ENCODE results near the gene NRXN3. TPM values are rescaled to one million over a fixed set of nuclear protein-coding genes. Genes with fewer than 3 reads are reported as not detected.

NRXN3 gene
- total and polyA plus RNA-seq, 4 donors, result 21.9 to 73.4 (median 65.7) TPM

GRCh38 chr14:78164226-78164853 lies 5.8 kb upstream of the NRXN3 start:
- 6% methylated on average over 3 of the region's 8 CpGs for WGBS (ENCODE audit: insufficient coverage)
- Histone ChIP-seq H3K4me1 (ENCODE audit: control insufficient read depth, insufficient read depth, low read length) (no peaks in the 10 kb centered on the region), H3K9me3 (ENCODE audit: control insufficient read depth, insufficient read depth, low read length) (no peaks in the 10 kb centered on the region), H3K27ac (ENCODE audit: low read depth, low read length) (no peak overlapping the region), H3K27me3 (ENCODE audit: control insufficient read depth, insufficient read depth, low read length) (peaks cover 6% of the 10 kb centered on the region), H3K4me3 (ENCODE audit: low read depth, low read length) (no peak overlapping the region), H3K36me3 (ENCODE audit: control insufficient read depth, insufficient read depth, low read length) (no peaks in the 10 kb centered on the region)
- DNase-seq (ENCODE audit: low read depth in 4 of 6, low spot score in 6 of 6), result peak in 2 of 6 donors; percentile 36 to 57

- Histone ChIP-seq H3K36me3 (ENCODE audit: control insufficient read depth, insufficient read depth, low read length) (no peaks in the 10 kb centered on the region), H3K27me3 (ENCODE audit: control insufficient read depth, insufficient read depth, low read length) (no peaks in the 10 kb centered on the region), H3K27ac (ENCODE audit: low read depth, low read length) (no peak overlapping the region), H3K9me3 (ENCODE audit: control insufficient read depth, insufficient read depth, low read length) (no peaks in the 10 kb centered on the region), H3K4me1 (ENCODE audit: control insufficient read depth, insufficient read depth, low read length) (peaks cover 17% of the 10 kb centered on the region), H3K4me3 (ENCODE audit: low read depth, low read length) (peak overlapping the region; percentile 52)
- peak in 1 of 6 donors; percentile 53 for DNase-seq (ENCODE audit: low read depth in 4 of 6, low spot score in 6 of 6)
- 82% methylated on average over 4 of the region's 7 CpGs for WGBS (ENCODE audit: insufficient coverage)
Observed at GRCh38 chr14:78172428-78172827, 2.3 kb downstream of the NRXN3 start.

- Histone ChIP-seq H3K9me3 (ENCODE audit: control insufficient read depth, insufficient read depth, low read length) (no peaks in the 10 kb centered on the region), H3K27me3 (ENCODE audit: control insufficient read depth, insufficient read depth, low read length) (no peaks in the 10 kb centered on the region), H3K27ac (ENCODE audit: low read depth, low read length) (no peak overlapping the region), H3K36me3 (ENCODE audit: control insufficient read depth, insufficient read depth, low read length) (no peaks in the 10 kb centered on the region), H3K4me3 (ENCODE audit: low read depth, low read length) (peak overlapping the region; percentile 14), H3K4me1 (ENCODE audit: control insufficient read depth, insufficient read depth, low read length) (peaks cover 17% of the 10 kb centered on the region)
- WGBS (ENCODE audit: insufficient coverage), result 67% methylated on average over 8 of the region's 21 CpGs
- peak in 1 of 6 donors; percentile 87 for DNase-seq (ENCODE audit: low read depth in 4 of 6, low spot score in 6 of 6)
Observed at GRCh38 chr14:78173346-78174035, 3.3 kb downstream of the NRXN3 start.

DNA sequence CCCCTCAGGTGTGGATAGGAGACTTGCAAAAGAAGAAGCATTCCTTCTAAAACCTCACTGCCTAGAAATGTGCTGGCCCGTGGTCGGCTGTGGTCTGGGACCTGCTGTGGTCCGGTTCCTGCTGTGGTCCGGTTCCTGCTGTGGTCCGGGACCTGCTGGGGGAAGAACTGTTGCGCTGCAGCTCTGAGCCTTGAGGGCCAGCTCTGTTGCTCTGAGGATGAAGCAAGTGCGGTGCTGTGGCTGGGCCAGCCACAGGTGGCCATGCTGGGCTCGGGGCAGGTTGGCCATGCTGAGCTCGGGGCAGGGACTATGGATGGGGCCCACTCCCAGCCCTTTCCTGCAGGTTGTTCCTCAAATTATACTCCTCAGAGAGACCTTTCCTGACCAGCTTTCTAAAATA lies 5.2 kb downstream of the NRXN3 start:
- no peaks in the 10 kb centered on the region for H3K9me3 ChIP-seq (ENCODE audit: control insufficient read depth, insufficient read depth, low read length)
- H3K36me3 ChIP-seq (ENCODE audit: control insufficient read depth, insufficient read depth, low read length), result no peaks in the 10 kb centered on the region
- no peak for DNase-seq (ENCODE audit: low read depth in 4 of 6, low spot score in 6 of 6)
- peaks cover 16% of the 10 kb centered on the region for H3K4me1 ChIP-seq (ENCODE audit: control insufficient read depth, insufficient read depth, low read length)
- H3K27ac ChIP-seq (ENCODE audit: low read depth, low read length), result no peak overlapping the region
- no peaks in the 10 kb centered on the region for H3K27me3 ChIP-seq (ENCODE audit: control insufficient read depth, insufficient read depth, low read length)
- no peak overlapping the region for H3K4me3 ChIP-seq (ENCODE audit: low read depth, low read length)
- 96% methylated on average over 9 of the region's 9 CpGs for WGBS (ENCODE audit: insufficient coverage)

- H3K9me3 ChIP-seq (ENCODE audit: control insufficient read depth, insufficient read depth, low read length), result no peaks in the 10 kb centered on the region
- H3K4me1 ChIP-seq (ENCODE audit: control insufficient read depth, insufficient read depth, low read length), result peaks cover 18% of the 10 kb centered on the region
- H3K27ac ChIP-seq (ENCODE audit: low read depth, low read length), result no peak overlapping the region
- WGBS (ENCODE audit: insufficient coverage), result 97% methylated on average over 3 of the region's 3 CpGs
- no peak for DNase-seq (ENCODE audit: low read depth in 4 of 6, low spot score in 6 of 6)
- H3K27me3 ChIP-seq (ENCODE audit: control insufficient read depth, insufficient read depth, low read length), result no peaks in the 10 kb centered on the region
- H3K4me3 ChIP-seq (ENCODE audit: low read depth, low read length), result no peak overlapping the region
- no peaks in the 10 kb centered on the region for H3K36me3 ChIP-seq (ENCODE audit: control insufficient read depth, insufficient read depth, low read length)
Observed at GRCh38 chr14:78178071-78178470, 7.9 kb downstream of the NRXN3 start.

DNA sequence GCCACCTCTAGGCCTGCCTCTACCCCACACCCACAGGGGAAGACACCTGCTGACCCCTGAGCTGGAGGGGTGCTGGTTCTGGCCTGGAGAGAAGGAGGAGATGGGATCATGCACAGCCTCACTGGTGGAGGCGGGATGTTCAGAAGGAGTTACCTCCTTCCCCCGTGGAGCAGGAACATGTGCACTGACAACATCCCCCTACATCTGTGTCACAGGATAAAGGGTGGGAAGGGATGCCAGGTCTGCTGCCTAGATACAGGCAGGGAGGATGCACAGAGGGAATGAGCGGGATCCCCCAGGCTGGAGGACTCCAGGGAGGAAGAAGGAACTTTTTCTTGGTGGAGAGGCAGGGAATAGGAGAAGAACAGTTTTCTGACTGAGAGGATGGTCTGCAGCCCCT lies 8.8 kb downstream of the NRXN3 start:
- no peak overlapping the region for H3K4me3 ChIP-seq (ENCODE audit: low read depth, low read length)
- no peak overlapping the region for H3K27ac ChIP-seq (ENCODE audit: low read depth, low read length)
- H3K27me3 ChIP-seq (ENCODE audit: control insufficient read depth, insufficient read depth, low read length), result no peaks in the 10 kb centered on the region
- peaks cover 18% of the 10 kb centered on the region for H3K4me1 ChIP-seq (ENCODE audit: control insufficient read depth, insufficient read depth, low read length)
- no peaks in the 10 kb centered on the region for H3K36me3 ChIP-seq (ENCODE audit: control insufficient read depth, insufficient read depth, low read length)
- H3K9me3 ChIP-seq (ENCODE audit: control insufficient read depth, insufficient read depth, low read length), result no peaks in the 10 kb centered on the region
- WGBS (ENCODE audit: insufficient coverage), result 61% methylated on average over 1 of the region's 3 CpGs
- DNase-seq (ENCODE audit: low read depth in 4 of 6, low spot score in 6 of 6), result no peak

DNA sequence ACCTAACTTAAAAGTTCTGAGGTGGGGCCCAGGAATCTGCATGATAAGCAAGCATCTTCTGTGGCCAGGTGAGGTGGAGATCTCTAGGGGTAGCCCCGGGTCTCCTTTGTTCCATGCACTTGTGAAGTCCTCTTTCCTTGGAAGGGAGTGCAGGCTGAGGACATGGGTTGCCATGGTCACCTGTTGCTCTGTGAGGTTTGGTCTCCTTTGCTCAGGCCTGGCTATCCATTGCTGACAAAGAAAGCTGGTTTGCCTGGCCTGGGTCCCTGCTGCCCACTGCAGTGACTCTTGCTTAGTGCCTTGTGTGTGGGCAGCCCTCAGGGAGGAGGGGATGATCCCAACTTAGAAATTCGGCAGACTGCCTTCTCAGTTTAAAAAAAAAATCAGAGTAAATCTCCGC lies 11.1 kb downstream of the NRXN3 start:
- H3K27ac ChIP-seq (ENCODE audit: low read depth, low read length), result no peak overlapping the region
- 17% methylated on average over 2 of the region's 3 CpGs for WGBS (ENCODE audit: insufficient coverage)
- H3K36me3 ChIP-seq (ENCODE audit: control insufficient read depth, insufficient read depth, low read length), result no peaks in the 10 kb centered on the region
- no peaks in the 10 kb centered on the region for H3K27me3 ChIP-seq (ENCODE audit: control insufficient read depth, insufficient read depth, low read length)
- H3K4me3 ChIP-seq (ENCODE audit: low read depth, low read length), result no peak overlapping the region
- DNase-seq (ENCODE audit: low read depth in 4 of 6, low spot score in 6 of 6), result peak in 2 of 6 donors; percentile 14 to 49
- H3K9me3 ChIP-seq (ENCODE audit: control insufficient read depth, insufficient read depth, low read length), result no peaks in the 10 kb centered on the region
- H3K4me1 ChIP-seq (ENCODE audit: control insufficient read depth, insufficient read depth, low read length), result peaks cover 10% of the 10 kb centered on the region

- Histone ChIP-seq H3K27me3 (ENCODE audit: control insufficient read depth, insufficient read depth, low read length) (no peaks in the 10 kb centered on the region), H3K4me1 (ENCODE audit: control insufficient read depth, insufficient read depth, low read length) (peaks cover 10% of the 10 kb centered on the region), H3K27ac (ENCODE audit: low read depth, low read length) (no peak overlapping the region), H3K36me3 (ENCODE audit: control insufficient read depth, insufficient read depth, low read length) (no peaks in the 10 kb centered on the region), H3K9me3 (ENCODE audit: control insufficient read depth, insufficient read depth, low read length) (no peaks in the 10 kb centered on the region), H3K4me3 (ENCODE audit: low read depth, low read length) (no peak overlapping the region)
- WGBS (ENCODE audit: insufficient coverage), result 88% methylated on average over 5 of the region's 7 CpGs
- DNase-seq (ENCODE audit: low read depth in 4 of 6, low spot score in 6 of 6), result no peak
Observed at GRCh38 chr14:78182722-78183121, 12.5 kb downstream of the NRXN3 start.

DNA sequence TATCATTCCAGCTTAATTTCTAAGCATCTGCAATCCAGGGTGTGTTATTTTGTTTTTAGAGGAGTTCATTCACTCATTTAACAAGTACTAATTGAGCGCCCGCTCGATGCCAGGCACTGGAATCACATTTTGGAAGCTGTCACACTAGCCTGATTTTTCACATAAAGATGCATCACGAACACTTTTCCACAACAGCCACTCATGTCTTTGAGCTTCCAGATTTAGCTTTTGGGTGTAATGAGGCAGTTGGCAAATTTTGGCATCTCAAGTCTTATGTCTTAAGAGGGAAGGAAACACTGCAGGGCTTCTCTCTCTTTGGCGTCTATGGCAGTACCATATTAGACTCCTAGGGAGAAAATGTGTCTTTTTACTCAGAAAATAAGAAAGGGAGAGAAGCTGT lies 14.0 kb downstream of the NRXN3 start:
- Histone ChIP-seq H3K4me3 (ENCODE audit: low read depth, low read length) (no peak overlapping the region), H3K4me1 (ENCODE audit: control insufficient read depth, insufficient read depth, low read length) (peaks cover 6% of the 10 kb centered on the region), H3K9me3 (ENCODE audit: control insufficient read depth, insufficient read depth, low read length) (no peaks in the 10 kb centered on the region), H3K36me3 (ENCODE audit: control insufficient read depth, insufficient read depth, low read length) (no peaks in the 10 kb centered on the region), H3K27ac (ENCODE audit: low read depth, low read length) (no peak overlapping the region), H3K27me3 (ENCODE audit: control insufficient read depth, insufficient read depth, low read length) (no peaks in the 10 kb centered on the region)
- no CpG with 5 or more reads among the region's 5 CpGs for WGBS (ENCODE audit: insufficient coverage)
- peak in 2 of 6 donors; percentile 6 to 56 for DNase-seq (ENCODE audit: low read depth in 4 of 6, low spot score in 6 of 6)

DNA sequence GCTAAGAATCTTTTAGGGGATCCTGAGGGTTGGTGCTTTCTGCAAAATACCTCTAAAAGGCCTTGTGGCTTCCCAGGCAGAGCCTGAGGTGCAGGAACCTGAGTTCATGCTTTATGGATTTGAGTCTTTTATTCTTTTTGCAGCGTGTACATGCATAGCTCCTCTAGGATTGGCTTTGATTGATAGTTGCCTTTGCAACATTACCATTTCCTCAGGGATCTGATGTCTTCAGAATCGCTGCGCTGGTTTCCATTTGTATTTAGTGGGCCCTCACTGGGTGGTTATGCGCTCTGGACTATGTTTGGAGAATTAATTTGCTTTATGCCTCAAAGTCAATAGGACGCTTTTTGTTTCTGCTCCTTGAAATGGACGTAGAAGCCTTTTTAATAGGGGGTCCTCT lies 16.1 kb downstream of the NRXN3 start:
- Histone ChIP-seq H3K9me3 (ENCODE audit: control insufficient read depth, insufficient read depth, low read length) (no peaks in the 10 kb centered on the region), H3K36me3 (ENCODE audit: control insufficient read depth, insufficient read depth, low read length) (no peaks in the 10 kb centered on the region), H3K27me3 (ENCODE audit: control insufficient read depth, insufficient read depth, low read length) (no peaks in the 10 kb centered on the region), H3K27ac (ENCODE audit: low read depth, low read length) (no peak overlapping the region), H3K4me1 (ENCODE audit: control insufficient read depth, insufficient read depth, low read length) (peaks cover 4% of the 10 kb centered on the region), H3K4me3 (ENCODE audit: low read depth, low read length) (no peak overlapping the region)
- peak in 1 of 6 donors; percentile 32 for DNase-seq (ENCODE audit: low read depth in 4 of 6, low spot score in 6 of 6)
- WGBS (ENCODE audit: insufficient coverage), result 62% methylated on average over 6 of the region's 6 CpGs
